ENCODE data around the gene MXD4.

DNA sequence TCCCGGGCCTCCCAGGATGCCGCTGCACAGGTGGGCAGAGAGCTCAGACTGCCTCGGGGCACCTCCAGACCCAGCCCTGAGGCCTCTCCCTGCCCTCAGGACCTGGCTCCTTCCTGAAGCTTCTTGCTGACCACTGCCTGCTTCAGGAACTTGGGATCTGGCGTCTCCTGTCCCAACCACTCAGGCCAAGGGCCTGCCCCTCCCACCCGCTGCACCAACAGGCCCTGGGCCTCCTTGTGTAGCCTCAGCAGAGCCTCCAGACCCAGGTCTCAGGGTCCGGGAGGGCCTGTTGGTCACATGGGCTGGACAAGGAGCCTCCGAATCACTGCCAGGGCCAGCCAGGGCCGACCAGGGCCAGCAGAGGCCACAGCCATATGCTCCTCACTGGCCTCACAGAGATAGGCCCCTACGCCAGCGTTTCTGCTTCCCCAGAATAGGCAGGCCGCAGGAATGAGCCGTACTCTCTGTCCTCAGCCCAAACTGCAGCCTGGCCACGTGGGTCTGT, 2.8 kb downstream of the MXD4 start:
- TF ChIP-seq CBX3 (IDR thresholded peaks at IDR 0.05; ENCODE audit: low read depth) (no peak), ZFX (IDR thresholded peaks at IDR 0.05) (no peak), POLR2A (IDR thresholded peaks at IDR 0.05; ENCODE audit: borderline replicate concordance, extremely low read depth, insufficient read depth, insufficient read length) (no peak), YY1 (IDR thresholded peaks at IDR 0.05; ENCODE audit: extremely low read depth, insufficient replicate concordance, low read depth, low read length) (no peak), REST (IDR thresholded peaks at IDR 0.05; ENCODE audit: low read depth) (no peak), EZH2 (IDR thresholded peaks at IDR 0.05) (no peak)
- TF ChIP-seq, protein P1, sequence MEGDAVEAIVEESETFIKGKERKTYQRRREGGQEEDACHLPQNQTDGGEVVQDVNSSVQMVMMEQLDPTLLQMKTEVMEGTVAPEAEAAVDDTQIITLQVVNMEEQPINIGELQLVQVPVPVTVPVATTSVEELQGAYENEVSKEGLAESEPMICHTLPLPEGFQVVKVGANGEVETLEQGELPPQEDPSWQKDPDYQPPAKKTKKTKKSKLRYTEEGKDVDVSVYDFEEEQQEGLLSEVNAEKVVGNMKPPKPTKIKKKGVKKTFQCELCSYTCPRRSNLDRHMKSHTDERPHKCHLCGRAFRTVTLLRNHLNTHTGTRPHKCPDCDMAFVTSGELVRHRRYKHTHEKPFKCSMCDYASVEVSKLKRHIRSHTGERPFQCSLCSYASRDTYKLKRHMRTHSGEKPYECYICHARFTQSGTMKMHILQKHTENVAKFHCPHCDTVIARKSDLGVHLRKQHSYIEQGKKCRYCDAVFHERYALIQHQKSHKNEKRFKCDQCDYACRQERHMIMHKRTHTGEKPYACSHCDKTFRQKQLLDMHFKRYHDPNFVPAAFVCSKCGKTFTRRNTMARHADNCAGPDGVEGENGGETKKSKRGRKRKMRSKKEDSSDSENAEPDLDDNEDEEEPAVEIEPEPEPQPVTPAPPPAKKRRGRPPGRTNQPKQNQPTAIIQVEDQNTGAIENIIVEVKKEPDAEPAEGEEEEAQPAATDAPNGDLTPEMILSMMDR (IDR thresholded peaks at IDR 0.05 in 2 of 3, conservative IDR thresholded peaks at IDR 0.05 in 1 of 3; ENCODE audit: borderline replicate concordance in 1 of 3, insufficient read depth in 1 of 3, low read depth in 2 of 3, low read length in 2 of 3), result no peak
